ENCODE results near the gene ALG12. TPM values are rescaled to one million over a fixed set of nuclear protein-coding genes. Genes with fewer than 3 reads are reported as not detected.

Gene ALG12
- total RNA-seq, 1 donor from 2014 or later, result 9.9 TPM

DNA sequence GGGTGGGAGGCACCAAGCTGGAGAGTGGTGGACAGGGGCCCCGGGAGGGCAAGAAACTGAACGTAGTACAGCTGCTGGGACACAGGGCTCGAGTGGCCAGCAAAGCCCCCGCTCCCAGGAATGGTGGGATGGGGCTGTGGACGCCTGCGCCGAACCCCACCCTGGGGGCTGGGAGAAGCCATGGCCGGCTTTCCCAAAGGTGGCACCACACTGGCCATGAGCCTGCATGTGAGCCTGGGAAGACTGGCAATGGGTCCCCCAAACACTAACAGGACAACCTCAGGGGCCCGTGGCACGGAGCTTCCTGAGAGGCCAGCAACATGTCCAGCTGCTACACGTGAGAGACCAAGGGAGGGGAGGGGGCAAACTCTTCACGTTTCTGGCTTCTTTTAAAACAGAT, 4.0 kb downstream of the ALG12 start:
- no peak overlapping the region for H3K27ac ChIP-seq (ENCODE audit: low read depth, low read length)
- no peaks in the 10 kb centered on the region for H3K9me3 ChIP-seq (ENCODE audit: control insufficient read depth in 3 of 3, low read length in 3 of 3)
- no peak overlapping the region for H3K4me3 ChIP-seq (ENCODE audit: low read length in 3 of 3)
- H3K4me1 ChIP-seq (ENCODE audit: control insufficient read depth in 3 of 3, insufficient read depth in 3 of 3, low read length in 3 of 3), result peaks cover 5 to 14% (median 8%) of the 10 kb centered on the region in 3 donors
- H3K36me3 ChIP-seq (ENCODE audit: control insufficient read depth in 3 of 3, insufficient read depth in 3 of 3, low read length in 3 of 3), result peaks cover 19 to 27% (median 23%) of the 10 kb centered on the region in 3 donors
- H3K27me3 ChIP-seq (ENCODE audit: control insufficient read depth in 3 of 3, insufficient read depth in 3 of 3, low read length in 3 of 3), result no peaks in the 10 kb centered on the region
- H3K9ac ChIP-seq (ENCODE audit: low read depth in 1 of 3, low read length in 3 of 3), result no peak overlapping the region

DNA sequence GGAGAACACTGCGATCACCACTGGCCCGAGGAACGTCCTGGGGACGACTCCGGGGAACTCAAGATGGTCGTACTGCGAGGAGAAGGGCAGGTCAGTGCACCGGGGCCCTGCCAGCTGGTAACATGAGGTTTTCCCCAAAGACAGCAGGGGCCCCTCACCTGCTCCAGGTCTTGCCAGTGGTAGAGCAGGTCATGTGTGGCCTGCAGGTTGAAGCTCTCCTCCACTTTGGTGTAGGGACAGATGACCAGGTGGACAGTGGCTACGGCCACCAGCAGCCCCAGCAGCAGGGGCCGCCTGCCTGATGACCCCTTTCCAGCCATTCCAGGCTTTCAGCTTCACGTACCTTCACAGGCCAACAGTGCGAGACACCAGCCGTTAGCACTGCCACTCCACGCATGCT, 4.8 kb downstream of the ALG12 start:
- no peaks in the 10 kb centered on the region for H3K9me3 ChIP-seq (ENCODE audit: control insufficient read depth in 3 of 3, low read length in 3 of 3)
- H3K27me3 ChIP-seq (ENCODE audit: control insufficient read depth in 3 of 3, insufficient read depth in 3 of 3, low read length in 3 of 3), result no peaks in the 10 kb centered on the region
- H3K4me1 ChIP-seq (ENCODE audit: control insufficient read depth in 3 of 3, insufficient read depth in 3 of 3, low read length in 3 of 3), result peaks cover 0 to 8% (median 3%) of the 10 kb centered on the region in 3 donors
- H3K9ac ChIP-seq (ENCODE audit: low read depth in 1 of 3, low read length in 3 of 3), result no peak overlapping the region
- peaks cover 24 to 32% (median 28%) of the 10 kb centered on the region in 3 donors for H3K36me3 ChIP-seq (ENCODE audit: control insufficient read depth in 3 of 3, insufficient read depth in 3 of 3, low read length in 3 of 3)
- H3K4me3 ChIP-seq (ENCODE audit: low read length in 3 of 3), result no peak overlapping the region
- H3K27ac ChIP-seq (ENCODE audit: low read depth, low read length), result no peak overlapping the region

DNA sequence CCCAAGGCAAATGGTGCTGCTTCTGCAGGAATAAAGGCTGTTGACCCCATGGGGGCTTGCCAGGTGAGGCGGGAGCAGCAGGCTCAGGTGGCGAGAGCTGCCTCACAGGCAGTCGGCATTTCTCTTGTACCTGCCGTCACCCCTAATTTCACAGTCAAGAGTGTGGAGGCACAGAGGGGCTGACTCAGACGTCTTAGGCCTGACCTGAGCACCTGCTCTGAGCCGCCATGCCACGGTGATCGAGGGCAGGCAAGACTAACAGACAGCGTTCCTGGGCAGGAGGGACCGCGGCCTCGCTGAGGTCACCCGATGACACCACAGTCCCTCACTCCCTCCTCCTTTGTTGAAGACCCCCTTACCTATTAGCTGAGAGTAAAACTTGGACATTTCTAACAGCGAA, 5.2 kb downstream of the ALG12 start:
- Histone ChIP-seq H3K9ac (ENCODE audit: low read depth in 1 of 3, low read length in 3 of 3) (no peak overlapping the region), H3K4me3 (ENCODE audit: low read length in 3 of 3) (no peak overlapping the region), H3K27me3 (ENCODE audit: control insufficient read depth in 3 of 3, insufficient read depth in 3 of 3, low read length in 3 of 3) (no peaks in the 10 kb centered on the region), H3K36me3 (ENCODE audit: control insufficient read depth in 3 of 3, insufficient read depth in 3 of 3, low read length in 3 of 3) (peaks cover 24 to 32% (median 28%) of the 10 kb centered on the region in 3 donors), H3K27ac (ENCODE audit: low read depth, low read length) (no peak overlapping the region), H3K4me1 (ENCODE audit: control insufficient read depth in 3 of 3, insufficient read depth in 3 of 3, low read length in 3 of 3) (peaks cover 0 to 8% (median 3%) of the 10 kb centered on the region in 3 donors), H3K9me3 (ENCODE audit: control insufficient read depth in 3 of 3, low read length in 3 of 3) (no peaks in the 10 kb centered on the region)

DNA sequence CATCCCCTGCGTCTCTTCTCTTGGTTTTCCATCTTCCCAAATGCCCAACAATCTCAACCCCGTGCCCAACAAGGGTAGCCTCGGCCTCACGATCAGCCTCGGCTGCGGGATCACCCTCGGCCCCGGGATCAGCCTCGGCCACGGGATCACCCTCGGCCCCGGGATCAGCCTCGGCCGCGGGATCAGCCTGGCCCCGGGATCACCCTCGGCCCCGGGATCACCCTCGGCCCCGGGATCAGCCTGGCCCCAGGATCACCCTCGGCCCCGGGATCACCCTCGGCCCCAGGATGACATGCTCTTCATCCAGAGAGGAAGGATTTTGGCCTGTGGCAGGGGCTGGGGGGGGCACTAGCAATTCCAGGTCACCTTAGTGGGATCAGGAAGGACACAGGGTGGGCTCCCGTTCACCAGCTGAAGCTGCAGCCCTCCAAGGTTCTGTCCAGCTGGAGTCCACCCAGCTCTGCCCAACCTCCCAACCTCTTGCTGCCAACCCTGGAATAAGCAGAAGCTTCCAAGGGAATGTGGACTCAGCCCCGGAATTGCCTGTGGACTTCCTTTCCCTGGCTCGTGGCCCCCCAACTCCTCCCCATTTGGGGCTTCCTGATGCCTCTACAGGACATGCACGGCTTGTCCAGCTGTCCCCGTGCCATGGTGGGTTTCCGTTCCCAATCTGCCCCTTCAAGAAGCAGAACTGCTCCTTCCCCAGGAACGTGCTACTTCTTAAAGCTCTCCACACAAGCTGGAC, 6.2 kb downstream of the ALG12 start:
- no peak overlapping the region for H3K4me3 ChIP-seq (ENCODE audit: low read length in 3 of 3)
- peaks cover 0 to 3% (median 3%) of the 10 kb centered on the region in 3 donors for H3K4me1 ChIP-seq (ENCODE audit: control insufficient read depth in 3 of 3, insufficient read depth in 3 of 3, low read length in 3 of 3)
- H3K9ac ChIP-seq (ENCODE audit: low read depth in 1 of 3, low read length in 3 of 3), result no peak overlapping the region
- H3K36me3 ChIP-seq (ENCODE audit: control insufficient read depth in 3 of 3, insufficient read depth in 3 of 3, low read length in 3 of 3), result peaks cover 33 to 41% (median 38%) of the 10 kb centered on the region in 3 donors
- no peak overlapping the region for H3K27ac ChIP-seq (ENCODE audit: low read depth, low read length)
- no peaks in the 10 kb centered on the region for H3K9me3 ChIP-seq (ENCODE audit: control insufficient read depth in 3 of 3, low read length in 3 of 3)
- no peaks in the 10 kb centered on the region for H3K27me3 ChIP-seq (ENCODE audit: control insufficient read depth in 3 of 3, insufficient read depth in 3 of 3, low read length in 3 of 3)

DNA sequence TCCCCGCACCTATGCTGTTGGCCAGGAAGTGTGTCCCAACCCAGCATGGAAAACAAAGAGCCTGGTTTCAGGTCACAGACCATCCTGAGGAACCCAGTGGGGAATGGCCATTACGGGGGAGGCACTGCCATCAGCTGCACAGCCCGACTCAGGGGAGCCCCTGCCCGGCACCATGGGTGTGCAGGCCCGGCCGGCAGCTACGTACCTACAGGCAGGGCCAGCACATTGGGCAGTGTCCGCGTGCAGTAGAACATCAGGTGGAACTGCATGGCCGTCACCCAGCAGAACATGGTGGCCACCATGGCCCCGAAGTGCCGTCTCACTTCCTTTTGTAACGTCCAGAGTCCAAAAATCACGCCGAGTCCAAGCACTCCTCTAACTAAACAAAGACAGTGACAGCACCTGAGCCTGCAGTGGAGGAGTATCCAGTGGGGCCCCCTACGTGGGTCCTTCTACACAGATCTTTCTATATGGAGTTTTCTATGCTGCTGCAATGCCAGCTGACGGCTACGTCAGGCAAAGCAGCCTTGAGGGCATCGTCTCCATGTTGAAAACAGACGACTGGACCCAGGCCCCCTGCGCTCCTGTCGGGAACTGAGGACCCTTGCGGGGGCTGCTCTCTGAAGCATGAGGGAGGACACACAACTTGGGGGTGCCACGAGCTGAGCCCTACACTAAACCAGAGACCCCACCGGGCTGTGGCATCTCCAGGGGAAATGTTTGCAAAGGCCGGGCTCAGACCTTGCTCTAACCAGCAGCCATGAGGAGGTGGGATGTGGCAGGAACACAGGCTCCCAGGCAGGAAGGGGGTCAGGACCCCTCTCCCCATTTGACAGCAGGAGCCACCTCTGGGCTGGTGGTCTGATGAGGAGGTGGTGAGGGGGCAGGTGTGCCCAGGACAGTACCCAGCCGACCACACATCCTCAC, 7.7 kb downstream of the ALG12 start:
- Histone ChIP-seq H3K4me1 (ENCODE audit: control insufficient read depth in 3 of 3, insufficient read depth in 3 of 3, low read length in 3 of 3) (no peaks in the 10 kb centered on the region), H3K36me3 (ENCODE audit: control insufficient read depth in 3 of 3, insufficient read depth in 3 of 3, low read length in 3 of 3) (peaks cover 34 to 45% (median 41%) of the 10 kb centered on the region in 3 donors), H3K9me3 (ENCODE audit: control insufficient read depth in 3 of 3, low read length in 3 of 3) (no peaks in the 10 kb centered on the region), H3K27ac (ENCODE audit: low read depth, low read length) (no peak overlapping the region), H3K27me3 (ENCODE audit: control insufficient read depth in 3 of 3, insufficient read depth in 3 of 3, low read length in 3 of 3) (no peaks in the 10 kb centered on the region), H3K9ac (ENCODE audit: low read depth in 1 of 3, low read length in 3 of 3) (no peak overlapping the region), H3K4me3 (ENCODE audit: low read length in 3 of 3) (no peak overlapping the region)

DNA sequence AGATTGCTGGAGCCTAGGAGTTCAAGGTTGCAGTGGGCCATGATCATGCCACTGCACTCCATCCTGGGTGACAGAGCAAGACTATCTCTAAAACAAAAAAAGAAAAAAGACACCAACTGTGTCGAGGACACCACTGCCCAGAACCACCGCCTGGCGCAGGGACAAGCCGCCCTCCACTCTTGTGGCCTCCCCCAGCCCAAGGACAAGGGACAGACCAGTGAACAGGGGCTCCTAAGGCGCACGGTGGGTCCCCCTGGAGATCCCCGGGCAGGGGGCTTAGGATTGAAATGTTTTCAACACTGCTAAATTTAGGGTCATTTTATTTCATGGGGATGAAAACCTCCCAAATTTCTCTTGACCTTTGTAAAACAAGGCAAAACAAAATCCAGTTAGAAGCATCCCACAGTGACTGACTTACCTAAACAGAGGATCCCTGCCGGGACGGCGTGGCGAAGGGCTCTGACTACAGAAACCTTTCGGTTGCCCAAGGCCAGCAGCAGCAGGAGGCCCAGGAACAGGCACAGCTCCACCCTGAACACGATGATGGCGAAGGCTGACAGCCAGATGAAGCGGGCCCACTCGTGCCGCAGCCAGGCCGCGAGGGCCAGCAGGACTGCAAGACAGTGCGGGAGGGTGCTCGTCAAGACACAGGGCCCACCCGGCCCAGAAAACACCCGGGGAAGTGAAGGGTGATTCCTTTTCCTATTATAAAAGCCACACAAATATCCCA, 8.6 kb downstream of the ALG12 start:
- Histone ChIP-seq H3K36me3 (ENCODE audit: control insufficient read depth in 3 of 3, insufficient read depth in 3 of 3, low read length in 3 of 3) (peaks cover 36 to 50% (median 41%) of the 10 kb centered on the region in 3 donors), H3K4me1 (ENCODE audit: control insufficient read depth in 3 of 3, insufficient read depth in 3 of 3, low read length in 3 of 3) (no peaks in the 10 kb centered on the region), H3K9ac (ENCODE audit: low read depth in 1 of 3, low read length in 3 of 3) (no peak overlapping the region)

DNA sequence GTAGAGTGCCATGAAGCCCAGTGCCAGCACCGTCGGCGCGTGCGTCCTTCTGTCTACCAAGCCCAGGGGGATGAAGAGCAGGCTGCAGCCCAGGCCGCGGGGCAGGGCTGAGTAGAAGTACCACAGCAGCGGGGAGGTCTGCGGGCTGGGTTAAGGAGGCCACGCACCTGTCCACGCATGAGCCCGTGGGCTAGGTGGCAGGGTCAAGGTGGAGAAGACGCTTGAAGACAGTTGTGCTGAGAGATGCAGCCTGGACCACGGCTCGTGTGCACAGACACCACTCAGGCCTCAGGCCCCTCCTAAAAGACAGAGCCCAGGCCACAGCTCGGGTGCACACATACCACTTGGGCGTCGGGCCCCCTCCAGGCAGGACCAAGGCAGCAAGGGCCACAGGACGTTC, 10.4 kb downstream of the ALG12 start:
- Histone ChIP-seq H3K9me3 (ENCODE audit: control insufficient read depth in 3 of 3, low read length in 3 of 3) (no peaks in the 10 kb centered on the region), H3K4me1 (ENCODE audit: control insufficient read depth in 3 of 3, insufficient read depth in 3 of 3, low read length in 3 of 3) (no peaks in the 10 kb centered on the region), H3K36me3 (ENCODE audit: control insufficient read depth in 3 of 3, insufficient read depth in 3 of 3, low read length in 3 of 3) (peaks cover 42 to 54% (median 48%) of the 10 kb centered on the region in 3 donors), H3K4me3 (ENCODE audit: low read length in 3 of 3) (no peak overlapping the region), H3K27ac (ENCODE audit: low read depth, low read length) (no peak overlapping the region), H3K9ac (ENCODE audit: low read depth in 1 of 3, low read length in 3 of 3) (no peak overlapping the region), H3K27me3 (ENCODE audit: control insufficient read depth in 3 of 3, insufficient read depth in 3 of 3, low read length in 3 of 3) (no peaks in the 10 kb centered on the region)

More for the DNA sequence above, 8.6 kb downstream of the ALG12 start:
- no peak overlapping the region for H3K27ac ChIP-seq (ENCODE audit: low read depth, low read length)
- H3K9me3 ChIP-seq (ENCODE audit: control insufficient read depth in 3 of 3, low read length in 3 of 3), result no peaks in the 10 kb centered on the region
- no peak overlapping the region for H3K4me3 ChIP-seq (ENCODE audit: low read length in 3 of 3)
- no peaks in the 10 kb centered on the region for H3K27me3 ChIP-seq (ENCODE audit: control insufficient read depth in 3 of 3, insufficient read depth in 3 of 3, low read length in 3 of 3)

DNA sequence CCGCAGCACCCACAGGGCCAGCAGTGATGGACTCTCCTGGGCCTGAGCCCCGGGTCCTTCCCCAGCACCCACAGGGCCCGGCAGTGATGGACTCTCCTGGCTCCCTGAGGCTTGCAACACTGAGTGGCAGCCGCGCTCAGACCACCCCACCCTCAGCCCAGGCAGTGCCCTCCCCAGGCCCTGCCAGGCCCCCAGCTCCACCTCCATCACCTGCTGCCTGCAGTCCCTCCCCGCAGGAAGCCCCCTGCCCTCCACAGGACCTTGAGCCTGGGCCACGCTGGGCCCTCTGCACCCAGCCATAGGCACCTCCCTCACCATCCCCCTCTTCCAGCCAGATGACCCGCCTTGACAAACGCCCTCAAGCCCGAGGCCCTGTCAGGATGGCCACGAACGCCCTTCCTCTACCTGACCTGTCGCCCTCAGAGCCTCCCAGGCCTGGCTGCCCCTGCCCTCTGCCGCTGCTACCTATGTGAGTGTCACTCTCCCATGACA, 11.4 kb downstream of the ALG12 start:
- H3K4me3 ChIP-seq (ENCODE audit: low read length in 3 of 3), result no peak overlapping the region
- peaks cover 46 to 52% (median 51%) of the 10 kb centered on the region in 3 donors for H3K36me3 ChIP-seq (ENCODE audit: control insufficient read depth in 3 of 3, insufficient read depth in 3 of 3, low read length in 3 of 3)
- H3K4me1 ChIP-seq (ENCODE audit: control insufficient read depth in 3 of 3, insufficient read depth in 3 of 3, low read length in 3 of 3), result no peaks in the 10 kb centered on the region
- no peaks in the 10 kb centered on the region for H3K9me3 ChIP-seq (ENCODE audit: control insufficient read depth in 3 of 3, low read length in 3 of 3)
- H3K27ac ChIP-seq (ENCODE audit: low read depth, low read length), result no peak overlapping the region
- H3K9ac ChIP-seq (ENCODE audit: low read depth in 1 of 3, low read length in 3 of 3), result no peak overlapping the region
- no peaks in the 10 kb centered on the region for H3K27me3 ChIP-seq (ENCODE audit: control insufficient read depth in 3 of 3, insufficient read depth in 3 of 3, low read length in 3 of 3)

DNA sequence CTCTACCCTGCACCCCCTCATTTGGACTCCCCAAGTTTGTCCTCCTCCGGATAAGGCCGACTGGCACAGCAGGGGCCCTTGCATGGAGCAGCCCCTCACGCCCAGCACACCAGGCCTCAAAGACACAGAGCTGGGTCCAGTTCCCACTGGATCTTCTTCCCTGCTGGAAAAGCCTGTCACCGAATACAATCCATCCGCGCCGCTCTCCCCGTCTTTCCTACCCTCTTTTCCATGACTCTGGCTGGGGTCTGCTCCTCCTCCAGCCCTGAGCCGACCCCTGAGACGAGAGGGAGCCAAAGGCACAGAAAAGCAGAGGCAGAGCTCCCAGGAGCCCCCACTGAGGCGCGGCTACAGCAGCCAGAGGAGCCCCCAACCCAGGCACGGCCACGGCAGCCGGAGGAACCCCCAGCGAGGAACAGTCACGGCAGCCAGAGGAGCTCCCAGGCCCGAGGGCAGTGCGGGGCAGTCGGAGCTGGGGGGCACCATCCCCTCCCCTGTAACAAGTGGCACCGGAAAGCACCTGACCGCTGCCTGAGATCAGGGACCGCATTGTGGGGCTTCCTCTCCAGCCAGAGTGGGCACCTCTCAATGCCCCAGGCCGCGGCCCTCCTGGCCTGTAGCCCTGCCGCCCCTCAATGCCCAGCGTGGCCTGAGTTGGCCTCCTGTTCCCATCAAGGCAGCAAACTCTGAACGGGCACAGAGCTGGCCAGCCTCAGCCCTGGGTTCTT, 12.0 kb downstream of the ALG12 start:
- Histone ChIP-seq H3K4me3 (ENCODE audit: low read length in 3 of 3) (no peak overlapping the region), H3K27me3 (ENCODE audit: control insufficient read depth in 3 of 3, insufficient read depth in 3 of 3, low read length in 3 of 3) (no peaks in the 10 kb centered on the region), H3K9me3 (ENCODE audit: control insufficient read depth in 3 of 3, low read length in 3 of 3) (no peaks in the 10 kb centered on the region), H3K4me1 (ENCODE audit: control insufficient read depth in 3 of 3, insufficient read depth in 3 of 3, low read length in 3 of 3) (no peaks in the 10 kb centered on the region), H3K36me3 (ENCODE audit: control insufficient read depth in 3 of 3, insufficient read depth in 3 of 3, low read length in 3 of 3) (peaks cover 52 to 57% (median 57%) of the 10 kb centered on the region in 3 donors), H3K27ac (ENCODE audit: low read depth, low read length) (no peak overlapping the region), H3K9ac (ENCODE audit: low read depth in 1 of 3, low read length in 3 of 3) (no peak overlapping the region)
